Stimulated activated CD4-positive, alpha-beta T cell treated with anti-CD3 and anti-CD28 coated beads, TNF-alpha, amount 100 ng/mL, for 48 hours (primary cell): ENCODE data around the gene TRIM51.
"Not testable (repeated sequence)": the region's sequence is repeated elsewhere in the genome, so short reads cannot be mapped to it uniquely, and the experiment has no call there.

Source experiments
- DNase-seq, 3 donors: peaks; one replicate each; pipeline ENCODE4 v3.0.0-alpha.2; 2020; ENCODE audit warnings: low read depth in 3 of 3

Gene TRIM51

GRCh38 chr11:55882997-55883396, at the start of gene TRIM51:
TSS of gene TRIM51 (plus strand) at chr11:55883297. CDS start at chr11:55885429, 2,132 bp downstream.
- not testable (repeated sequence) for DNase-seq

- DNase-seq: no peak
These were observed 44.6 kb upstream of the TRIM51 start, which contains the start of gene OR5D16 for GRCh38 chr11:55838452-55838851. TSS of gene OR5D16 (plus strand) at chr11:55838752. CDS start at chr11:55838752, 0 bp downstream.

- no peak for DNase-seq
These were observed 35.6 kb upstream of the TRIM51 start for GRCh38 chr11:55847453-55847852.

GRCh38 chr11:55849037-55849436, 34.1 kb upstream of the TRIM51 start:
- no peak for DNase-seq

GRCh38 chr11:55852141-55852540, 31.0 kb upstream of the TRIM51 start:
- DNase-seq: no peak

- no peak for DNase-seq
These were observed 28.4 kb upstream of the TRIM51 start for GRCh38 chr11:55854704-55855103.

- DNase-seq: not testable (repeated sequence)
These were observed 15.7 kb upstream of the TRIM51 start for GRCh38 chr11:55867354-55867753.

- DNase-seq: not testable (repeated sequence)
These were observed 10.4 kb upstream of the TRIM51 start for GRCh38 chr11:55872731-55873130.

GRCh38 chr11:55873146-55873545, 10.0 kb upstream of the TRIM51 start:
- DNase-seq: not testable (repeated sequence)

GRCh38 chr11:55884995-55885394, 1.9 kb downstream of the TRIM51 start:
- DNase-seq: not testable (repeated sequence)

- DNase-seq: not testable (repeated sequence)
These were observed 2.4 kb downstream of the TRIM51 start for GRCh38 chr11:55885481-55885880.

- DNase-seq: no peak
These were observed 12.1 kb downstream of the TRIM51 start for GRCh38 chr11:55895216-55895615.

GRCh38 chr11:55902308-55902707, 19.2 kb downstream of the TRIM51 start:
- no peak for DNase-seq

- DNase-seq: no peak
These were observed 31.4 kb downstream of the TRIM51 start, which contains the start of gene OR5W2 for GRCh38 chr11:55914482-55914881. TSS of gene OR5W2 (minus strand) at chr11:55914582. CDS start at chr11:55914582, 0 bp downstream.

- DNase-seq: no peak
These were observed 37.4 kb downstream of the TRIM51 start for GRCh38 chr11:55920537-55920936.

- no peak for DNase-seq
These were observed 53.2 kb downstream of the TRIM51 start, which contains the start of gene OR5I1 for GRCh38 chr11:55936300-55936699. TSS of gene OR5I1 (minus strand) at chr11:55936400. CDS start at chr11:55936400, 0 bp downstream.
